ENCODE measurements around the gene SORCS2.

SORCS2 gene

GRCh38 chr4:7279902-7280301, 87.6 kb downstream of the SORCS2 start:
- TF ChIP-seq ZFP41 (tag by site-specific recombination; IDR thresholded peaks at IDR 0.05; ENCODE audit: borderline replicate concordance): no peak
- TF ChIP-seq ZNF394 (tag by site-specific recombination; IDR thresholded peaks at IDR 0.05; ENCODE audit: borderline replicate concordance): no peak
- no peak for TF ChIP-seq ZNF202 (tag by site-specific recombination; IDR thresholded peaks at IDR 0.05; ENCODE audit: borderline replicate concordance)
- TF ChIP-seq ZBTB21 (tag by site-specific recombination; IDR thresholded peaks at IDR 0.05): no peak
- TF ChIP-seq ZNF121 (tag by site-specific recombination; IDR thresholded peaks at IDR 0.05): no peak
- CTCF ChIA-PET: no interaction called here
- Histone ChIP-seq H3K27ac (ENCODE audit: extremely low read depth, low read depth, low read length) (no peak overlapping the region), H3K36me3 (ENCODE audit: control insufficient read depth in 2 of 2, insufficient read depth in 1 of 2, low read length in 2 of 2) (no peaks in the 10 kb centered on the region), H3K9me3 (ENCODE audit: control insufficient read depth, insufficient read depth, low read depth, low read length) (no peaks in the 10 kb centered on the region), H3K4me3 (ENCODE audit: low read depth, low read length) (no peak overlapping the region), H3K4me1 (ENCODE audit: control insufficient read depth, insufficient read depth, low read length) (no peaks in the 10 kb centered on the region)
- POLR2A ChIA-PET: no interaction called here

DNA sequence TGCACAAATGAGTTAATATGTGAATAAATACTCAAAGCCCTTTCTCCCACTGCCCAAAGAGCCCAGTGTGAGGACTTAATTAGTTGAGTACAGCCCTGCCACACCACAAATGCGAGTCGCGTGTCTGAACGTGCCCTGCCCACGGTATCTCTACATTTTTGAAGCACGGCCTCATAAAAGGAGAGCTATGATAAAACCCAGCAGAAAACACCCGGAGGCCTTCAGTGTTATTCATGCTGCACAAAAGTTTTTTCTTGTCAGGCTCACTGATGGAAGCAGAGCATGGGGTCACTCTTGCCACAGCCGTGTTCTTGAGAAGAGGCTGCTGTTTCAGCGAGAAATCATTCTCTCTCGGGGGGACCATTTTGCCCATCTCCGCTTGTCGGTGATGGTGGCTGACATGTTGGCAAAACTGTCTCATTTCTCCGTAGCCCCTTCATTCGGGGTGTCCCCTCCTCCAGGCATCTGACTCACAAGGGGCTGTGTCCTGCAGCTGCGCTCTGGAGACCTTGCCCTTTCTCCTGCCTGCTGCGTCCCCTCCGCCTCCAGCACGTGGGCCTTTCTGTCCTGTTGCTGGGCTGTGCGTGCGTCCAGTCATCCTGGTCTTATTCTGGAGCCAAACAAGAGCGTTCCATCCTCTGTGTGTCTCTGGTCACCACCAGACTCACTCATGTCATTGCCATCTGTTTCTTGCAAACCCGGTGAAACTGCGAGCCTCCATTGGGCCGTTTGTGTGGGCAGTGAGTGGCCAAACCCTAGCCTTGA, 88.8 kb downstream of the SORCS2 start:
- Histone ChIP-seq H3K9me3 (ENCODE audit: control insufficient read depth, insufficient read depth, low read depth, low read length) (no peaks in the 10 kb centered on the region), H3K4me1 (ENCODE audit: control insufficient read depth, insufficient read depth, low read length) (no peaks in the 10 kb centered on the region), H3K4me3 (ENCODE audit: low read depth, low read length) (no peak overlapping the region), H3K27ac (ENCODE audit: extremely low read depth, low read depth, low read length) (no peak overlapping the region), H3K36me3 (ENCODE audit: control insufficient read depth in 2 of 2, insufficient read depth in 1 of 2, low read length in 2 of 2) (no peaks in the 10 kb centered on the region)
- POLR2A ChIA-PET: no interaction called here
- CTCF ChIA-PET: interaction anchor here (0.6 kb wide), 1 partner anchor 1070 kb away, joined by 4 read pairs; no protein-coding TSS in a partner anchor
- TF ChIP-seq ZNF211 (tag by site-specific recombination; IDR thresholded peaks at IDR 0.05; ENCODE audit: low read depth) (no peak), KLF1 (tag by site-specific recombination; IDR thresholded peaks at IDR 0.05) (no peak), SCRT2 (tag by site-specific recombination; IDR thresholded peaks at IDR 0.05) (no peak), ZBTB8A (tag by site-specific recombination; IDR thresholded peaks at IDR 0.05) (peak; percentile 16; the same call in 1 of the 2 replicates), ZNF521 (tag by site-specific recombination; IDR thresholded peaks at IDR 0.05) (no peak), EGR2 (tag by site-specific recombination; IDR thresholded peaks at IDR 0.05; ENCODE audit: low read depth) (no peak), ZNF510 (tag by site-specific recombination; IDR thresholded peaks at IDR 0.05; ENCODE audit: insufficient replicate concordance) (no peak)
- TF ChIP-seq, protein P1, sequence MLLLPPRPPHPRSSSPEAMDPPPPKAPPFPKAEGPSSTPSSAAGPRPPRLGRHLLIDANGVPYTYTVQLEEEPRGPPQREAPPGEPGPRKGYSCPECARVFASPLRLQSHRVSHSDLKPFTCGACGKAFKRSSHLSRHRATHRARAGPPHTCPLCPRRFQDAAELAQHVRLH (tag by site-specific recombination; IDR thresholded peaks at IDR 0.05): no peak

- no peaks in the 10 kb centered on the region for H3K9me3 ChIP-seq (ENCODE audit: control insufficient read depth, insufficient read depth, low read depth, low read length)
- POLR2A ChIA-PET: no interaction called here
- CTCF ChIA-PET: no interaction called here
- TF ChIP-seq, protein P2, sequence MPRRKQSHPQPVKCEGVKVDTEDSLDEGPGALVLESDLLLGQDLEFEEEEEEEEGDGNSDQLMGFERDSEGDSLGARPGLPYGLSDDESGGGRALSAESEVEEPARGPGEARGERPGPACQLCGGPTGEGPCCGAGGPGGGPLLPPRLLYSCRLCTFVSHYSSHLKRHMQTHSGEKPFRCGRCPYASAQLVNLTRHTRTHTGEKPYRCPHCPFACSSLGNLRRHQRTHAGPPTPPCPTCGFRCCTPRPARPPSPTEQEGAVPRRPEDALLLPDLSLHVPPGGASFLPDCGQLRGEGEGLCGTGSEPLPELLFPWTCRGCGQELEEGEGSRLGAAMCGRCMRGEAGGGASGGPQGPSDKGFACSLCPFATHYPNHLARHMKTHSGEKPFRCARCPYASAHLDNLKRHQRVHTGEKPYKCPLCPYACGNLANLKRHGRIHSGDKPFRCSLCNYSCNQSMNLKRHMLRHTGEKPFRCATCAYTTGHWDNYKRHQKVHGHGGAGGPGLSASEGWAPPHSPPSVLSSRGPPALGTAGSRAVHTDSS (tag by site-specific recombination; IDR thresholded peaks at IDR 0.05): no peak
- TF ChIP-seq MZF1 (tag by site-specific recombination; IDR thresholded peaks at IDR 0.05; ENCODE audit: borderline replicate concordance) (no peak), ZNF777 (tag by site-specific recombination; IDR thresholded peaks at IDR 0.05; ENCODE audit: borderline replicate concordance) (no peak), ZNF121 (tag by site-specific recombination; IDR thresholded peaks at IDR 0.05) (no peak), ZNF341 (tag by site-specific recombination; IDR thresholded peaks at IDR 0.05; ENCODE audit: low read depth) (0 out of 2 replicates have a peak, but pooled peaks have one; percentile 17), ZNF571 (tag by site-specific recombination; IDR thresholded peaks at IDR 0.05) (no peak)
- no peaks in the 10 kb centered on the region for H3K36me3 ChIP-seq (ENCODE audit: control insufficient read depth in 2 of 2, insufficient read depth in 1 of 2, low read length in 2 of 2)
- no peaks in the 10 kb centered on the region for H3K4me1 ChIP-seq (ENCODE audit: control insufficient read depth, insufficient read depth, low read length)
- no peak overlapping the region for H3K27ac ChIP-seq (ENCODE audit: extremely low read depth, low read depth, low read length)
- H3K4me3 ChIP-seq (ENCODE audit: low read depth, low read length): no peak overlapping the region
Observed at GRCh38 chr4:7281691-7282665, 89.6 kb downstream of the SORCS2 start.

All from HEK293 (cell line).